Hepatocyte (in vitro differentiated cells): ENCODE results near the gene CEBPB.

ENCODE experiments used
- EZH2 ChIP-seq: fragments of 200-600 bp; sonication (generic); IDR thresholded peaks from 2 replicates; pipeline ENCODE4 v1.6.1; 2016; ENCODE audit warnings: antibody characterized with exemption, mild to moderate bottlenecking, borderline replicate concordance
- EZH2phosphoT487 ChIP-seq: fragments of 200-600 bp; sonication (generic); IDR thresholded peaks from one replicate; pipeline ENCODE4 v1.6.1; 2018; ENCODE audit warnings: antibody characterized with exemption, mild to moderate bottlenecking, low read depth, moderate library complexity; ENCODE audit not compliant: unreplicated experiment, severe bottlenecking
- TF ChIP-seq, protein P1 (sequence below): fragments of 200-600 bp; sonication (generic); IDR thresholded peaks from 2 replicates; pipeline ENCODE4 v1.5.1; 2016; ENCODE audit warnings: antibody characterized with exemption, mild to moderate bottlenecking; ENCODE audit not compliant: poor library complexity

DNA sequence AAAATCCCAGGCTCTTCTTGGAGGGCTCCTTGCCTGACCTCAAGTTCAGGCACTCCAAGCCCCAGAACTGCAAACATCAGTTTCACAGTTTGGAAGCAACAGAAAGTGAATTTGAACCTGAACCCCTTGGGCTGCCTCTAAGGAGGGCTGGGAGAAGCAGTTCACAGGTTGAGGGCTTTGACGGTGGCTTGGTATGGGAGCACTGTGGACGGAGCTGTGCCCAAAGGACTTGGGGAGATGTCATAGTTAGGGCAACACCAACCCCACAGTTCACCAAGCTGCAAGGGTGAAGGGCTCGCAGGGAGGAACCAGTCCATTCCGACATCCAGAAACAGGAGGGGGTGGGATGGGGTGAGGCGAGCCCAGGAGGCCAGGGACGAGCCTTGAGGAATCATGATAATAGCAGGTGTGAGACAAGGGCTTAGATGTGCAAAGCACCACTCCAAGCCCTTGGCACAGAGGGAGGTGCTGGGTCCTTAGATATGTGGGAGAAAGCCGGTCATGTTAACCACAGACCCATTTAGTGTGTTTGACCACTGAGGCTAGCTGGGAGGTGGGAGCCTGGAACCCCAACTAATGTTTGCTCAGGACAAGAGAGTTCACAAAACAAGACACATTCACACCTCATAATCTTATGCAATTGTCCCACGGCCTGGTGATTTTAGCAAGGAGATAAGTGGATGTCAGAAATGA is 4.3 kb downstream of the CEBPB start:
- TF ChIP-seq EZH2 (no peak), EZH2phosphoT487 (no peak)
- TF ChIP-seq, protein P1, sequence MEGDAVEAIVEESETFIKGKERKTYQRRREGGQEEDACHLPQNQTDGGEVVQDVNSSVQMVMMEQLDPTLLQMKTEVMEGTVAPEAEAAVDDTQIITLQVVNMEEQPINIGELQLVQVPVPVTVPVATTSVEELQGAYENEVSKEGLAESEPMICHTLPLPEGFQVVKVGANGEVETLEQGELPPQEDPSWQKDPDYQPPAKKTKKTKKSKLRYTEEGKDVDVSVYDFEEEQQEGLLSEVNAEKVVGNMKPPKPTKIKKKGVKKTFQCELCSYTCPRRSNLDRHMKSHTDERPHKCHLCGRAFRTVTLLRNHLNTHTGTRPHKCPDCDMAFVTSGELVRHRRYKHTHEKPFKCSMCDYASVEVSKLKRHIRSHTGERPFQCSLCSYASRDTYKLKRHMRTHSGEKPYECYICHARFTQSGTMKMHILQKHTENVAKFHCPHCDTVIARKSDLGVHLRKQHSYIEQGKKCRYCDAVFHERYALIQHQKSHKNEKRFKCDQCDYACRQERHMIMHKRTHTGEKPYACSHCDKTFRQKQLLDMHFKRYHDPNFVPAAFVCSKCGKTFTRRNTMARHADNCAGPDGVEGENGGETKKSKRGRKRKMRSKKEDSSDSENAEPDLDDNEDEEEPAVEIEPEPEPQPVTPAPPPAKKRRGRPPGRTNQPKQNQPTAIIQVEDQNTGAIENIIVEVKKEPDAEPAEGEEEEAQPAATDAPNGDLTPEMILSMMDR: no peak
